ENCODE data around the gene PLPP7.
"Not testable (repeated sequence)": the region's sequence is repeated elsewhere in the genome, so short reads cannot be mapped to it uniquely, and the experiment has no call there.

The PLPP7 gene

GRCh38 chr9:131333771-131334628 is 44.5 kb downstream of the PLPP7 start:
- H3K9ac ChIP-seq = no peak overlapping the region
- H3K4me2 ChIP-seq = no peak overlapping the region
- H3K27me3 ChIP-seq (ENCODE audit: insufficient read depth, low read depth) = no peaks in the 10 kb centered on the region
- TF ChIP-seq, protein P1, sequence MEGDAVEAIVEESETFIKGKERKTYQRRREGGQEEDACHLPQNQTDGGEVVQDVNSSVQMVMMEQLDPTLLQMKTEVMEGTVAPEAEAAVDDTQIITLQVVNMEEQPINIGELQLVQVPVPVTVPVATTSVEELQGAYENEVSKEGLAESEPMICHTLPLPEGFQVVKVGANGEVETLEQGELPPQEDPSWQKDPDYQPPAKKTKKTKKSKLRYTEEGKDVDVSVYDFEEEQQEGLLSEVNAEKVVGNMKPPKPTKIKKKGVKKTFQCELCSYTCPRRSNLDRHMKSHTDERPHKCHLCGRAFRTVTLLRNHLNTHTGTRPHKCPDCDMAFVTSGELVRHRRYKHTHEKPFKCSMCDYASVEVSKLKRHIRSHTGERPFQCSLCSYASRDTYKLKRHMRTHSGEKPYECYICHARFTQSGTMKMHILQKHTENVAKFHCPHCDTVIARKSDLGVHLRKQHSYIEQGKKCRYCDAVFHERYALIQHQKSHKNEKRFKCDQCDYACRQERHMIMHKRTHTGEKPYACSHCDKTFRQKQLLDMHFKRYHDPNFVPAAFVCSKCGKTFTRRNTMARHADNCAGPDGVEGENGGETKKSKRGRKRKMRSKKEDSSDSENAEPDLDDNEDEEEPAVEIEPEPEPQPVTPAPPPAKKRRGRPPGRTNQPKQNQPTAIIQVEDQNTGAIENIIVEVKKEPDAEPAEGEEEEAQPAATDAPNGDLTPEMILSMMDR (conservative IDR thresholded peaks at IDR 0.05; ENCODE audit: low read depth, low read length) = no peak
- no peak overlapping the region for H3K27ac ChIP-seq
- H3K36me3 ChIP-seq (ENCODE audit: insufficient read depth) = no peaks in the 10 kb centered on the region
- H4K20me1 ChIP-seq (ENCODE audit: insufficient read depth) = no peaks in the 10 kb centered on the region
- no peak overlapping the region for H3K4me3 ChIP-seq (IDR thresholded peaks at IDR 0.05; ENCODE audit: insufficient read depth, low read depth, low read length)
- no peaks in the 10 kb centered on the region for H3K4me1 ChIP-seq (ENCODE audit: low read depth, poor library complexity, severe bottlenecking)
- no peak overlapping the region for H2AFZ ChIP-seq (ENCODE audit: low read depth)
- H3K79me2 ChIP-seq (ENCODE audit: insufficient read depth, low read depth) = no peaks in the 10 kb centered on the region

DNA sequence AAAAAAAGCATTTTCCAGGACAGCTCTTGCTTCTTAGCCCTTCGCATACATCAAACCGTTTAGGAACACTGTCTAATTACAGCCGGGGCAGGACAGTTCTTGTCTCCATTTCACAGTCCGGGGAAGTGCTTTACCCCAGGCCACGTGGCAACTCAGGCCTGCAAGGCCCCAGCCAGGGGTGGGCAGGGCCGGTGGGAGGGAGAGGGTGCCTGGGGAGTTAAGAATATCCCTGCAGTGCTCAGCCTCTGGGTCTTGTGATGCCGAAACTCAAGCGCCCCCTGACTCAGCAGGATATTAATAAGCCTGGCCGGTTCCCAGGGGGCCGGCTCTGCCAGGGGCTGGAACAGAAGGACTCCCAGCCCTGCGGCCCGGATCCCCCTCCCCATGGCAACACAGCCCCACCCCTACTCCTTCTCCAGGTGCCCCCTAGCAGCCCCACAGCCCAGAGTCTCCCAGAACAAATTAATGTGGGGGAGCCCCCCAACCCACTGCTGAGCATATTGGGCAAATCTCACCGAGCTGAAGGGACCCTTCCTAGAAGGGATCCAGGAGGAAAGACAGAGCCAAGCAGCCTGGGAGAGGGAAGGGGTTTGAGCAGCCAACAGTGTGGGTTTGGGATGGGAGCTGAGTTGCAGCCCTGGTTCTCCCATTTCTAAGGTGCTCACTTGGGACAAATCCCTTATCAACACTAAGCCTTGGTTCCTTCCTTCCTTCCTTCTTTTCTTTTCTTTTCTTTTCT is 45.3 kb downstream of the PLPP7 start:
- TF ChIP-seq, protein P1 (conservative IDR thresholded peaks at IDR 0.05; ENCODE audit: low read depth, low read length) = no peak
- no peak overlapping the region for H3K27ac ChIP-seq
- no peak overlapping the region for H3K4me3 ChIP-seq (IDR thresholded peaks at IDR 0.05; ENCODE audit: insufficient read depth, low read depth, low read length)
- no peak overlapping the region for H3K4me2 ChIP-seq
- H3K4me1 ChIP-seq (ENCODE audit: low read depth, poor library complexity, severe bottlenecking) = no peaks in the 10 kb centered on the region
- H3K36me3 ChIP-seq (ENCODE audit: insufficient read depth) = no peaks in the 10 kb centered on the region
- H2AFZ ChIP-seq (ENCODE audit: low read depth) = no peak overlapping the region
- no peak overlapping the region for H3K9ac ChIP-seq
- no peaks in the 10 kb centered on the region for H4K20me1 ChIP-seq (ENCODE audit: insufficient read depth)
- no peaks in the 10 kb centered on the region for H3K79me2 ChIP-seq (ENCODE audit: insufficient read depth, low read depth)
- H3K27me3 ChIP-seq (ENCODE audit: insufficient read depth, low read depth) = no peaks in the 10 kb centered on the region

- no peak overlapping the region for H3K9ac ChIP-seq
- H3K27me3 ChIP-seq (ENCODE audit: insufficient read depth, low read depth) = no peaks in the 10 kb centered on the region
- H3K4me3 ChIP-seq (IDR thresholded peaks at IDR 0.05; ENCODE audit: insufficient read depth, low read depth, low read length) = no peak overlapping the region
- H3K79me2 ChIP-seq (ENCODE audit: insufficient read depth, low read depth) = no peaks in the 10 kb centered on the region
- H3K4me1 ChIP-seq (ENCODE audit: low read depth, poor library complexity, severe bottlenecking) = no peaks in the 10 kb centered on the region
- H4K20me1 ChIP-seq (ENCODE audit: insufficient read depth) = no peaks in the 10 kb centered on the region
- H3K36me3 ChIP-seq (ENCODE audit: insufficient read depth) = no peaks in the 10 kb centered on the region
- no peak overlapping the region for H2AFZ ChIP-seq (ENCODE audit: low read depth)
- H3K4me2 ChIP-seq = no peak overlapping the region
- H3K27ac ChIP-seq = no peak overlapping the region
- TF ChIP-seq, protein P1 (conservative IDR thresholded peaks at IDR 0.05; ENCODE audit: low read depth, low read length) = no peak
Measured at GRCh38 chr9:131335368-131335755, 45.8 kb downstream of the PLPP7 start.

- H3K79me2 ChIP-seq (ENCODE audit: insufficient read depth, low read depth) = no peaks in the 10 kb centered on the region
- H2AFZ ChIP-seq (ENCODE audit: low read depth) = no peak overlapping the region; the same call in 1 of the 2 replicates
- H3K4me3 ChIP-seq (IDR thresholded peaks at IDR 0.05; ENCODE audit: insufficient read depth, low read depth, low read length) = no peak overlapping the region
- no peak overlapping the region for H3K4me2 ChIP-seq
- H3K27ac ChIP-seq = no peak overlapping the region
- H3K9ac ChIP-seq = no peak overlapping the region
- TF ChIP-seq, protein P1 (conservative IDR thresholded peaks at IDR 0.05; ENCODE audit: low read depth, low read length) = no peak
- H3K27me3 ChIP-seq (ENCODE audit: insufficient read depth, low read depth) = no peaks in the 10 kb centered on the region
- no peaks in the 10 kb centered on the region for H3K36me3 ChIP-seq (ENCODE audit: insufficient read depth)
- H3K4me1 ChIP-seq (ENCODE audit: low read depth, poor library complexity, severe bottlenecking) = no peaks in the 10 kb centered on the region
- no peaks in the 10 kb centered on the region for H4K20me1 ChIP-seq (ENCODE audit: insufficient read depth)
Measured at GRCh38 chr9:131337131-131337848, 47.8 kb downstream of the PLPP7 start.

DNA sequence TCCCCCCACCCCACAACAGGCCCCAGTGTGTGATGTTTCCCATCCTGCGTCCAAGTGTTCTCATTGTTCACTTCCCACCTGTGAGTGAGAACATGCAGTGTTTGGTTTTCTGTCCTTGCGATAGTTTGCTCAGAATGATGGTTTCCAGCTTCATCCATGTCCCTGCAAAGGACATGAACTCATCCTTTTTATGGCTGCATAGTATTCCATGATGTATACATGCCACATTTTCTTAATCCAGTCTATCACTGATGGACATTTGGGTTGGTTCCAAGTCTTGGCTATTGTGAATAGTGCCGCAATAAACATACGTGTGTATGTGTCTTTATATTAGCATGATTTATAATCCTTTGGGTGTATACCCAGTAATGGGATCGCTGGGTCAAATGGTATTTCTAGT is 49.7 kb downstream of the PLPP7 start:
- H3K4me2 ChIP-seq; H3K27ac ChIP-seq; H3K36me3 ChIP-seq (ENCODE audit: insufficient read depth); H3K4me1 ChIP-seq (ENCODE audit: low read depth, poor library complexity, severe bottlenecking); H3K9ac ChIP-seq; H2AFZ ChIP-seq (ENCODE audit: low read depth); H3K27me3 ChIP-seq (ENCODE audit: insufficient read depth, low read depth); H3K79me2 ChIP-seq (ENCODE audit: insufficient read depth, low read depth); H3K4me3 ChIP-seq (IDR thresholded peaks at IDR 0.05; ENCODE audit: insufficient read depth, low read depth, low read length); H4K20me1 ChIP-seq (ENCODE audit: insufficient read depth): not testable (repeated sequence)

GRCh38 chr9:131344931-131345535 is 55.5 kb downstream of the PLPP7 start:
- H3K4me2 ChIP-seq; H3K9ac ChIP-seq; H3K79me2 ChIP-seq (ENCODE audit: insufficient read depth, low read depth); H3K27me3 ChIP-seq (ENCODE audit: insufficient read depth, low read depth); H3K4me1 ChIP-seq (ENCODE audit: low read depth, poor library complexity, severe bottlenecking); H4K20me1 ChIP-seq (ENCODE audit: insufficient read depth); H3K36me3 ChIP-seq (ENCODE audit: insufficient read depth); H3K4me3 ChIP-seq (IDR thresholded peaks at IDR 0.05; ENCODE audit: insufficient read depth, low read depth, low read length); H3K27ac ChIP-seq; H2AFZ ChIP-seq (ENCODE audit: low read depth): not testable (repeated sequence)
